NCI-H1417 treated with DMSO at 0.1 percent for 48 hours (cell line): ENCODE data around the gene DOCK4.
"Not testable (repeated sequence)": the region's sequence is repeated elsewhere in the genome, so short reads cannot be mapped to it uniquely, and the experiment has no call there.

Experiments
- DNase-seq: peaks from one replicate; lab custom pipeline; 2025; lab: John Stamatoyannopoulos, UW

DOCK4 gene

GRCh38 chr7:111908673-111909072 is 297.5 kb downstream of the DOCK4 start:
- DNase-seq = not testable (repeated sequence)

DNA sequence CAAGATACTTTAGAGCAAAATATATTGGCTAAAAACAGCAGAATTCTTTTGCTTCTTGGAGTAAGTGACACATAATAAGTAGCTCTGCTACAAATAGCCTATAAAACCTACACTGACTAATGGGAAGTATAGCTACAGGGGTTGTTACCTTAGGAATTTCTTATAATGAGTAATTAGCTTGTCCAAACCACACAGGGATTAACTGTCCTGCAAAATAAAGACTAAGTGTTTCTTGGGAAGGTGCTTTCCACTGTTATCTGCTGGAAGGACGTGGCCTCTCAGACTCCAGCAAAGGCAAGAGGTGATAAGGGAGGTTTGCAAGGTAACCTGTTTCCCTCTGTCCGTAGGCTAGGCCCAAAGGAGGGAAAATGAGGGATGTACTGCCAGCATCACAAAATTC is 302.4 kb downstream of the DOCK4 start:
- DNase-seq = no peak

DNA sequence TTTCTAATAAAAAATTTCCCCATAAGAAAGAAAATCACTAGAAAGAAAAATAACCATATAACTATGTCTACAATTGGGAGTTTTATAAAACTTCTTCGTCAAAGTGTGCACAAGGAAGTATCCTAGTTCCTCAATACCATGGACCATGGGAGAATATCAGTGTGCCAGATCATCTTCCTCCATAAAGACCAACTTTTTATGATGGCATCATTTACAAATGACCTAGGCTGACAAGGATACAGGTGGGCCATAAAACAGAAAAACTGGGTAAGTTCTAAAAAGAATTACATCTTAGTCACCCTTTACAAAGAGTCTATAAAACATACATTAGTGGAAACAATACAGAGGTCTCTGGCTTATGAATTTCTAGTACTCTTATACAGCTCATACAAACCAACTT is 303.2 kb downstream of the DOCK4 start:
- DNase-seq = no peak

- DNase-seq = no peak
Observed at GRCh38 chr7:111900283-111900682, 305.9 kb downstream of the DOCK4 start.

DNA sequence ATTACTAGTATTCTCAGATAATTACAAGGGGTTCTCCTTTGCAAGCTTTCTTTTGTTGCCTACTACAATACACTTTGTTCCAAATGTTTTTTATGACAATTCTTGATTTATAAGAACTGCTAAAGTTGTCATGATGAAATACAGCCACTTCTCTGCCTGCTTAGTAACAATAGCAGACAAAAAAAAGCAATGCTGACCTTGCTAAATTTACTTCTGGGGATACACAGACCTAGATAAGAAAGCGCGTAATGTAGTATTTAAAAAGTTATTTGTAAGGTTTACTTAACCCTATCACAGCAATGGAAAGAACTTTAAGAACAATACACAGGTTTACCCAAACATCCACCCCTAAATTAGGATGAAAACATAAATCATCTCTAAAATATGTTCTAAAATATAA is 311.1 kb downstream of the DOCK4 start:
- DNase-seq = no peak

GRCh38 chr7:111894518-111894917 is 311.7 kb downstream of the DOCK4 start:
- DNase-seq = no peak

- DNase-seq = no peak
Observed at GRCh38 chr7:111893190-111893589, 313.0 kb downstream of the DOCK4 start.

DNA sequence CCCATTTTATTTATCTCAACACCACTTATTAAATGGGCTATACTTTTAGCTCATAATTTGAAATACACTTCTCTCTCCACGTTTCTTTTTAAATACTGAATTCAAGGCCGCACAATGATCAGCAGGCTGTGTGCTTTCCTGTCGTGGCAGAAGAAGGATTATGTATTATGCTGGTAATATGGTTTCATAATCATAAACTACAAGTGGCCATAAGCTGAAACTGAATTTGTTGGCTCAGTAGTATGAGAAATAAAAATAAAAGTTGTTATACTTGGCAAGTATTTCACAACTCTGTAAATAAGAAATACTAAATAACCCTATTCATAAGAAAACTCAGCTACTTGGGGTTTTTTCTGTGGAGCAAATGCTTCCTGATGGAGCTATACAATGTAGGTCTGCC is 313.6 kb downstream of the DOCK4 start:
- no peak for DNase-seq

GRCh38 chr7:111887734-111888133 is 318.5 kb downstream of the DOCK4 start:
- no peak for DNase-seq

DNA sequence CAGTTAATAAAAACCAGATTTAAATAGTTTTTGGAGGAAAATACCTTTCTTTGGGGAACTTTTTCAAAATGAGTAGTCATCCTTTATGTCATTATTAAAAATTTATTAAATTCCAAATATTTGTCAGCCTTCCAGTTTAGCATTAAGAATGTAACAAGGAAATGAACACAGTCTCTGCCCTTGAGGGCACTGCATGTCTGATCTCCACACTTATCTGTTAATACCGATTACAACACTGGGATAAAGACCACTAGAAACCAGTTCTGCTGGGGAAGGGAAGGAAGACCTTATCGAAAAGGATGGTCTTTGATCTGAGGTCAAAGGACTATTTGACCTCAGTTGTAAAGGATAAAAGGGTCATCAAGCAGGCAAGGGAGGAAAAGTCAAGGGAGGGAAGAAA is 320.0 kb downstream of the DOCK4 start:
- no peak for DNase-seq

- DNase-seq = no peak
Observed at GRCh38 chr7:111883241-111883640, 323.0 kb downstream of the DOCK4 start.

- no peak for DNase-seq
Observed at GRCh38 chr7:111878785-111879184, 327.4 kb downstream of the DOCK4 start.

DNA sequence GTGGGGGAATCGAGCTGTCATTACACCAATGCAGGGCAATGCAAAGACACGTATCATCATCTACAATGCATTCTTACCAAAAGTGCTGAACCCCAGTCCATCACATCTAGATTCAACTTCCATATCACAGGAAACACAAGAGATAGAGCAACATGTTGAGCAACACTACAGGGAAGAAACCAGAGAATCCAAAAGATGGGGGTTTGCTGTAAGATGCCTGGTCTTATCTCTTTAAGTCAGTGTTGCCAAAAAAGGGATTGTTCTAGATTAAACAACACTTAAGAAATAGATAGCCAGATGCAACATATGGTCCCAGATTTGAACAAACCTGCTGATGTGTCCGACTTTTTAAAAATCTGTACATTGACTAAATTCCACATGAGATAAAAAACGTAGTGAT is 328.3 kb downstream of the DOCK4 start:
- DNase-seq = no peak

DNA sequence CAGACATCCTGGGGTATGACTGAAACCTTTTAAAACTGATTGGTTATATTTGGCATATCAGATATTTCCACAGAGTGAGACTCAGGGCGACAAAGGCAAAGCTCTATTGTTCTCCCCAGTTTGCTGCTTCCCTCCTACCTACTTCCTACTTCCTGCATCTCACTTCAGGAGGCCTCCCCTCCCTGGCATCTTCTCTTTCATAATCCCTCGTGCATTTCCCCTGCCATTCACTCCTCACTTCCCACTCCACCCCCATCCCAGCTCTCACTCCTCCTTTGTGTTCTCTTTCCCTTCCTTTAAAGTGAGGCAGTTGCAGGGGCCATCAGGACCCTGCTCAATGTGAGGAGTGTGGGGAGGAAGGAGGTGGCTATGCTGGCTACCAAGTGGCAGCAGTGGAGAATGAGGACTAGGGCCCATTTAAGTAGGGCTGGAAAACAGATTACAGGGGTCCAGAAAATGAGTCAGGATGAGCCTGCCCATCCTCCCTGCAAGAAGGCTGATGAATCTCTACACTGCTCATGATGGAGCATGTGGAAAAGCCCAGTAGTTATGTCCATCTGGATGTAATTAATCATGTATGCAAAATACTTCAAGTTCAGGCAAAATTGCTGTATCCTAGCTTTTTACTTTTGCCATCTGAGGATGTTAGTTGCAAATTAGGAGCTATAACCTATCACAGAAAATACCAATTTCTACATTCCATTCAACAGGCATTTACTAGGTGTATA is 332.1 kb downstream of the DOCK4 start:
- DNase-seq = no peak

GRCh38 chr7:111873326-111873646 is 332.9 kb downstream of the DOCK4 start:
- no peak for DNase-seq

DNA sequence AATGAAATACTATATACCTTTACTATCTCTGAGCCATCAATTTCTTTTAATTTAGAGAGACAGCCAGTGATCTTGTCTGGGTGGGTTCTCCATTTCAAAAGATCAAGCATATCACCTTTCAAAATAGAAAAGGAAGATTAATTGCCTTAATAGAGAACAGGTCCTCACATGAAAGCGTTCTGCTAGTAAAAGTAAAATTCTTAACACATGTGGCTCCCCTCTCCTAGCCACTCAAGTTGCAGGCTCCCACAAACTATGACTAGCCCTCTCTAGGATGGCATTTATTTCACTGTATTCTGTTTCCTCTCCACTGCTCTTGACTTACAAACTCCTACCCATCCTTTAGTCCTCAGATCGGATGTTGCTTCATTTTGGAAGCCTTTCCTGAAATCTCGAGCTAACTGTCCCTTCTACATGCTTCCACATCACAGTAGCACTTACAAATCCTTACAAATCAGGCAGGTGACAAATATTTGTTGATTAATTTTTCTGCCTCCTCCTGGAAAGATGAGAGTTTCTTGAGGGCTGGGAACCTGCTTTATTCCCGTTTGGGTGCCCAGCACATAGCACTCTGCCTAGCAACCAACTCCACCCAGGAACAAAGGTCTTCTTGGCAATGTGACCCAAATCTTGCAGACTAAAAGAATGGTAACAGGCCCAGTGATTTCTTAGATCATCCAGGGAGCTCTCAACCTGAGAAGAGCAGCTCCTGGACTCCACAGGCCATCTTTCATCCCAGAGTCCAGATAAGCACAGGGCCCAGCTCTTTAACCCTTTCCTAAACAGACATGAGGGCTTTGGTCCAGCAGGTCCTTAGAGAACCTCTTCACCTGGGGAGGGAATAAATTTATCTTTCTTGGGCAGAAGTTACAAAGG is 333.5 kb downstream of the DOCK4 start:
- DNase-seq = no peak

GRCh38 chr7:111871283-111871682 is 334.9 kb downstream of the DOCK4 start:
- DNase-seq = no peak

- DNase-seq = no peak
Observed at GRCh38 chr7:111869280-111869679, 336.9 kb downstream of the DOCK4 start.

GRCh38 chr7:111867348-111867931 is 338.8 kb downstream of the DOCK4 start:
- DNase-seq = no peak

GRCh38 chr7:111866787-111867186 is 339.4 kb downstream of the DOCK4 start:
- no peak for DNase-seq

GRCh38 chr7:111865430-111865829 is 340.8 kb downstream of the DOCK4 start:
- no peak for DNase-seq

- no peak for DNase-seq
Observed at GRCh38 chr7:111864291-111864976, 341.8 kb downstream of the DOCK4 start.

DNA sequence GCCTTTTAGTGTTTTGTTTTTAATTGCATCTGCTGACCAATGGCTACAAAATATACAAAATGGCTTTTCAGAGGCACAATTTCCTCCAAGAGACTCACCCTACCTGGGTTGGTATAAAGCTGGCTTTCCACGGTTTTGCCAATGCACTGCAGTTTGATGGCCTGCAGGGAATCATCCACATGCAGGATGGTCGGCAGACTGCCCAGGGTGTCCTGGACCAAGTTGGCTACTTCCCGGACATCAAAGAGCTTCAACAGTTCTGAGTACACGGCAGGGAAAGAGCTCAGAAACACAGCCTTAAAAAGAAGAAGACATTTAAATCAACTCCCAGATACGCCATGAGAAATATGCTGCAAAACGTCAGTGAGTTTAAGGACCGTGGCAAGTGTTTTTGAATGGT is 342.9 kb downstream of the DOCK4 start:
- no peak for DNase-seq
